Measurements from ENCODE around the gene SST.

DNA sequence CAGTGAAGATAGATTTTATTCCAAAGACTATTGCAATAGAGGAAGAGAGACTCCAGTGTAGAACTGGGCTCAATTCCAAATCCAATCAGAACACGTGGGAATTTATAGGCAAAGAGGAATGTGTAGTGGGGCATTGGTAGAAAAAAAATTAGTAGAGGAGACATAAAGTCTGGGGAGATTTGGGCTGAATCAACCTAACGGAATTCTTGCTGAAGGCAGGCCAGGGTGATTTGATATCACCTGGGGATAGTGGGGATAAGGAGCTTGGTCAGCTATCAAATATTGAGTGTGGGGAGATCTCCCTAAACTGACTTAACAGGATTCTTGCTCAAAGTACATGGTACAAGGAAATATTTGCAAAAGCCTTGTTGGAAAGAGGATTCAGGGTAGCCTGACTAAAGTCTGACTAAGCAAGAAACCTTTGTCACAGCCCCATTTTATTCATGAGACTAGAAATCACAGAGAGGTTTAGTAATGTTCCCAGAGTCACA is 29.6 kb downstream of the SST start:
- TF ChIP-seq, protein P1, sequence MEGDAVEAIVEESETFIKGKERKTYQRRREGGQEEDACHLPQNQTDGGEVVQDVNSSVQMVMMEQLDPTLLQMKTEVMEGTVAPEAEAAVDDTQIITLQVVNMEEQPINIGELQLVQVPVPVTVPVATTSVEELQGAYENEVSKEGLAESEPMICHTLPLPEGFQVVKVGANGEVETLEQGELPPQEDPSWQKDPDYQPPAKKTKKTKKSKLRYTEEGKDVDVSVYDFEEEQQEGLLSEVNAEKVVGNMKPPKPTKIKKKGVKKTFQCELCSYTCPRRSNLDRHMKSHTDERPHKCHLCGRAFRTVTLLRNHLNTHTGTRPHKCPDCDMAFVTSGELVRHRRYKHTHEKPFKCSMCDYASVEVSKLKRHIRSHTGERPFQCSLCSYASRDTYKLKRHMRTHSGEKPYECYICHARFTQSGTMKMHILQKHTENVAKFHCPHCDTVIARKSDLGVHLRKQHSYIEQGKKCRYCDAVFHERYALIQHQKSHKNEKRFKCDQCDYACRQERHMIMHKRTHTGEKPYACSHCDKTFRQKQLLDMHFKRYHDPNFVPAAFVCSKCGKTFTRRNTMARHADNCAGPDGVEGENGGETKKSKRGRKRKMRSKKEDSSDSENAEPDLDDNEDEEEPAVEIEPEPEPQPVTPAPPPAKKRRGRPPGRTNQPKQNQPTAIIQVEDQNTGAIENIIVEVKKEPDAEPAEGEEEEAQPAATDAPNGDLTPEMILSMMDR (conservative IDR thresholded peaks at IDR 0.05): no peak
- TF ChIP-seq ZFX (IDR thresholded peaks at IDR 0.05): no peak
